SU-DHL-6 (cell line): Measurements from ENCODE around the gene ADD1.

Experiments
- H2AFZ ChIP-seq: fragments of 200-600 bp; sonication (generic); 2 replicates; pipeline ENCODE4 v1.6.1; 2014; ENCODE audit warnings: low read depth, mild to moderate bottlenecking, moderate library complexity, mixed read lengths, antibody characterized with exemption, low read length; ENCODE audit not compliant: severe bottlenecking
- H3F3A ChIP-seq: fragments of 200-600 bp; shearing (Covaris generic); 2 replicates; pipeline ENCODE4 v1.6.0; 2016; ENCODE audit warnings: antibody characterized with exemption, mild to moderate bottlenecking; ENCODE audit not compliant: insufficient read depth
- H3K27ac ChIP-seq: fragments of 200-600 bp; sonication (generic); 2 replicates; pipeline ENCODE4 v1.5.1; 2016; ENCODE audit warnings: low read depth, mild to moderate bottlenecking, low read length, moderate library complexity, mixed read lengths
- H3K27me3 ChIP-seq: fragments of 200-600 bp; sonication (generic), shearing (Covaris generic); 2 replicates; pipeline ENCODE4 v1.6.0; 2014; ENCODE audit warnings: mild to moderate bottlenecking, low read length
- H3K36me3 ChIP-seq: fragments of 200-600 bp; sonication (generic); 2 replicates; pipeline ENCODE4 v1.6.1; 2014; ENCODE audit warnings: mild to moderate bottlenecking, low read length, mixed read lengths
- H3K4me2 ChIP-seq: fragments of 300-600, 200-600 bp; shearing (Covaris generic), sonication (generic); 2 replicates; pipeline ENCODE4 v1.6.0; 2014; ENCODE audit warnings: low read length, low read depth, mild to moderate bottlenecking; ENCODE audit not compliant: poor library complexity, severe bottlenecking
- H3K4me3 ChIP-seq: fragments of 200-600 bp; sonication (generic); 2 replicates; pipeline ENCODE4 v1.5.1; 2014; ENCODE audit warnings: antibody characterized with exemption, low read length, mild to moderate bottlenecking, mixed read lengths; ENCODE audit not compliant: insufficient read depth, poor library complexity, severe bottlenecking
- H3K79me2 ChIP-seq: fragments of 200-600 bp; sonication (generic); 2 replicates; pipeline ENCODE4 v1.6.1; 2014; ENCODE audit warnings: mild to moderate bottlenecking, low read length, moderate library complexity; ENCODE audit not compliant: insufficient read depth
- H3K9ac ChIP-seq: fragments of 200-600 bp; sonication (generic); 2 replicates; pipeline ENCODE4 v1.7.0; 2014; ENCODE audit warnings: mild to moderate bottlenecking, low read length
- H3K9me2 ChIP-seq: fragments of 200-600 bp; sonication (generic); replicated peaks from 2 replicates; pipeline ENCODE4 v1.6.1; 2014; ENCODE audit warnings: low read length; ENCODE audit not compliant: insufficient read depth
- H3K9me3 ChIP-seq: fragments of 200-600 bp; sonication (generic); 2 replicates; pipeline ENCODE4 v1.6.1; 2014; ENCODE audit warnings: low read length, mixed read lengths; ENCODE audit not compliant: insufficient read depth
- H4K20me1 ChIP-seq: fragments of 200-600 bp; sonication (generic); 2 replicates; pipeline ENCODE4 v1.6.1; 2014; ENCODE audit warnings: low read depth, mild to moderate bottlenecking, antibody characterized with exemption, low read length, moderate library complexity, mixed read lengths
- EZH2phosphoT487 ChIP-seq: fragments of 200-600 bp; sonication (generic), shearing (Covaris generic); conservative IDR thresholded peaks from 2 replicates; pipeline ENCODE4 v1.6.1; 2018; ENCODE audit warnings: mild to moderate bottlenecking, antibody characterized with exemption, low read length, moderate library complexity, mixed read lengths
- TF ChIP-seq, protein P1 (sequence below): fragments of 200-600 bp; sonication (generic); IDR thresholded peaks from one replicate; pipeline ENCODE4 v1.5.1; 2017; ENCODE audit warnings: antibody characterized with exemption, mild to moderate bottlenecking, low read length, moderate library complexity; ENCODE audit not compliant: insufficient read depth, poor library complexity, severe bottlenecking

ADD1 gene

DNA sequence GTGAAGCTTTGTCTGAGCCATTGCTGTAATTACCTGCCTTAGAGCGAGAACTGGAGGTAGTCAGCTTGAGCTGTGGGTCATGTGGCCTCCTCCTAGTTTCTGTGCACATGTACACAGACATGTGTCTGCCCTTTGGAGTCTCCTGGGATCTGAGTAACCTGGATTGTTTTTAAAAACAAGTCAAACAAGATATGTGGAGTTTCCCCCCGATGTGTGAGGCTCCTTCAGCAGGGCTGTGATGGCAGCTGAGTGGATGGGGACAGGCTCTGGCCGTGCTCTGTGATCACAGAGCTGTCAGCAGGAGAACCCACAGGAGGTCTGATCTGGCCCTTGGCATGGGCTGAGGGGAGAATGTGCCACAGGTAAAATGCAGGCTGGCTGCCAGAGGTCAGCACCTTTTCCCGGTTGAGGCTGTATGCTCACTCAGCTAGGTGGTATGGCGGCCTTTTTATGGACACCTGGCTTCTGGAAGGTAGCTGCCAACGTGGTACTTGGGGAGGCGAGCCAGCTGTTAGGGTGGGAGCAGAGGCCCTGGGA, 81.2 kb downstream of the ADD1 start:
- H3K4me2 ChIP-seq = no peak overlapping the region
- no peak overlapping the region for H3K9ac ChIP-seq
- no peaks in the 10 kb centered on the region for H4K20me1 ChIP-seq
- no peaks in the 10 kb centered on the region for H3K79me2 ChIP-seq
- no peak overlapping the region for H2AFZ ChIP-seq
- H3K27ac ChIP-seq = no peak overlapping the region
- H3K4me3 ChIP-seq = no peak overlapping the region
- no peaks in the 10 kb centered on the region for H3K36me3 ChIP-seq
- no peaks in the 10 kb centered on the region for H3K9me2 ChIP-seq
- no peaks in the 10 kb centered on the region for H3K9me3 ChIP-seq
- no peaks in the 10 kb centered on the region; the same call in 1 of the 2 replicates for H3F3A ChIP-seq
- H3K27me3 ChIP-seq = no peaks in the 10 kb centered on the region
- TF ChIP-seq, protein P1, sequence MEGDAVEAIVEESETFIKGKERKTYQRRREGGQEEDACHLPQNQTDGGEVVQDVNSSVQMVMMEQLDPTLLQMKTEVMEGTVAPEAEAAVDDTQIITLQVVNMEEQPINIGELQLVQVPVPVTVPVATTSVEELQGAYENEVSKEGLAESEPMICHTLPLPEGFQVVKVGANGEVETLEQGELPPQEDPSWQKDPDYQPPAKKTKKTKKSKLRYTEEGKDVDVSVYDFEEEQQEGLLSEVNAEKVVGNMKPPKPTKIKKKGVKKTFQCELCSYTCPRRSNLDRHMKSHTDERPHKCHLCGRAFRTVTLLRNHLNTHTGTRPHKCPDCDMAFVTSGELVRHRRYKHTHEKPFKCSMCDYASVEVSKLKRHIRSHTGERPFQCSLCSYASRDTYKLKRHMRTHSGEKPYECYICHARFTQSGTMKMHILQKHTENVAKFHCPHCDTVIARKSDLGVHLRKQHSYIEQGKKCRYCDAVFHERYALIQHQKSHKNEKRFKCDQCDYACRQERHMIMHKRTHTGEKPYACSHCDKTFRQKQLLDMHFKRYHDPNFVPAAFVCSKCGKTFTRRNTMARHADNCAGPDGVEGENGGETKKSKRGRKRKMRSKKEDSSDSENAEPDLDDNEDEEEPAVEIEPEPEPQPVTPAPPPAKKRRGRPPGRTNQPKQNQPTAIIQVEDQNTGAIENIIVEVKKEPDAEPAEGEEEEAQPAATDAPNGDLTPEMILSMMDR = no peak
- TF ChIP-seq EZH2phosphoT487 = no peak

DNA sequence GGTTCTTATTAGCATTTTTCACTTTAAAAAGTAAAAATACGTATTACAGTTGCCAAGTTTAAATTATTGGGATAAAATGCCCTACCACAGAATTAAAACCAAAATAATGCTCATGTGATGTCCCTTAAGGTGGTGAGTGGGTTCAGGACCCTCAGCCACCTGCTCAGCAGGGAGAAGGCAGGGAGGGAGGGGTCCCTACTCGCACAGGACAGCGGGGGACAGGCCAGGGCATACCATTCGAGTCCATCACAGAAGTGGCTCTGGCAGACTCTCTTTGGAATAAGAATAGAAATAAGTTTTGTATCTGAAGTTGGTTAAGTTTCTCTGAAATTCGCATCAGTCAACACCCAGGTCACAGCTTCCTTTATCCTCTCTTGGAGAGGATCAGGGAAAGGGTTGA, 81.9 kb downstream of the ADD1 start:
- H3K27ac ChIP-seq = no peak overlapping the region
- H4K20me1 ChIP-seq = no peaks in the 10 kb centered on the region
- H3K79me2 ChIP-seq = no peaks in the 10 kb centered on the region
- no peak overlapping the region for H3K4me3 ChIP-seq
- no peaks in the 10 kb centered on the region for H3K36me3 ChIP-seq
- H3K9ac ChIP-seq = no peak overlapping the region
- no peaks in the 10 kb centered on the region; the same call in 1 of the 2 replicates for H3F3A ChIP-seq
- H3K9me2 ChIP-seq = no peaks in the 10 kb centered on the region
- H3K4me2 ChIP-seq = no peak overlapping the region
- no peaks in the 10 kb centered on the region for H3K27me3 ChIP-seq
- no peaks in the 10 kb centered on the region for H3K9me3 ChIP-seq
- H2AFZ ChIP-seq = no peak overlapping the region
- no peak for TF ChIP-seq EZH2phosphoT487
- TF ChIP-seq, protein P1 = no peak

DNA sequence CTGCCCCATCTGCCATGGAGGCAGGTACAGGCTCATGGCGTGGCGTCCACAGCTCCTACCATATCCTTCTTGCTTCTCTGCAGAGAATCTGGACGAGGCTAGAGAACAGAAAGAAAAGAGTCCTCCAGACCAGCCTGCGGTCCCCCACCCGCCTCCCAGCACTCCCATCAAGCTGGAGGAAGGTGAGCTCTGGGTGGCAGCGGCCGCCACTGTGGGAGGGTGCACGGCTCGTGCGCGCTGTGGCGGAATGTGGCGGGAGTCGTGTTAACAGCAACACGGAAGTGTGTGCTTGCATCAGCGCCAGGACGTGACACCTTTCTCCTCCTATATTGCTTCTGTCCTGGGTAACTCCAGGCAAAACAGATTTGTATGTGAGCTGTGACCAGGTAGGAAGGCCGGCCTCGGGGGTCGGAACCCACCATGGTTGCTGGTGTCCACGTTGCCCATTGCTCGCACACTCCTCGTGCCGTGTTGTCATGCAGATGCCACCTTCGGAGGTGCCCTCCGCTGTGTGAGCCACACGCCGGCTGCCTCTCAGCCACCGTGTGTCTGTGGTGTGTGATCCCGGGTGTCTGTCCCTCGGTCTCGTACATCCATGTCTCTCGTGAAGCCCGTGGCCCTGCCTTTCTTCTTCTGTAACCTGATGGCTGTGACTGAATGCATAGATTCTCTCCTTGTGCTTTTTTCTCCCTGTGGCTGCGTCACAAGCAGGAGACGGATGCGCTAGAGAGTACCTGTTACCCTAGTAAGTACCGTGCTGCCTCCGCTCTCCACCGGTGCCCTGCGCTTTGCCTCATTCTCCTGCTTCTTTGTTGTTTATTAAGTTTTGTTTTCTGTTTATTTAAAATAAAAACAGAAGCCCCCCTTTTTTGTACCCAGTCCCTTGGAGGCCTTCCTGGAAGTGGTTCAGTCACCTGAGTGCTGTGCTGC, 82.6 kb downstream of the ADD1 start:
- no peak overlapping the region for H3K4me3 ChIP-seq
- no peak overlapping the region for H3K27ac ChIP-seq
- no peak overlapping the region for H3K4me2 ChIP-seq
- H3K9me2 ChIP-seq = no peaks in the 10 kb centered on the region
- H3K9ac ChIP-seq = no peak overlapping the region
- H3K27me3 ChIP-seq = no peaks in the 10 kb centered on the region
- TF ChIP-seq, protein P1 = no peak
- H3F3A ChIP-seq = no peaks in the 10 kb centered on the region; the same call in 1 of the 2 replicates
- no peaks in the 10 kb centered on the region for H3K9me3 ChIP-seq
- no peak overlapping the region for H2AFZ ChIP-seq
- H3K36me3 ChIP-seq = no peaks in the 10 kb centered on the region
- no peaks in the 10 kb centered on the region for H4K20me1 ChIP-seq
- H3K79me2 ChIP-seq = no peaks in the 10 kb centered on the region
